Measurements from ENCODE around the gene SNPH.
"Not testable (repeated sequence)": the region's sequence is repeated elsewhere in the genome, so short reads cannot be mapped to it uniquely, and the experiment has no call there.

Gene SNPH

GRCh38 chr20:1337441-1337840, 71.3 kb downstream of the SNPH start:
- DNase-seq (ENCODE audit: low read depth in 2 of 2), result no peak

DNA sequence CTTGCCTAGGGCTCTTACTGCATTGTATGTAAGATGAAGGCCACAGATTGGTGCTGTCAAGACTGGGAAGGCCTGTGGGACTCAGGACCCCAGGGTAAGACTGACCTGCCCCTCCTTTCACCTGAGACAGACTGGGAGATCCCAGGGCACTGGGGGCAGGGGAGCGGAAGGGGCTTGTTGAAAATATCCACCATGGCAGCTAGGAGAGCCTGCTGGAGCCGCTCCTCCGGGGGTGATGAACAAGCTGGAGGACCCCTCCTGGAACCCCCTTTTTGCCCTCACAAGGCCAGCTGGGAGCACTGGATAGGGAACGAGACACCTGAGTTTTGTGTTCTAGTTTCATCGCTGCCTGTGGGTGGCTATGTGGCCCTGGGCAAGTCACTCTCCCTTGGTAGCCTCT, 72.0 kb downstream of the SNPH start:
- no peak for DNase-seq (ENCODE audit: low read depth in 2 of 2)

DNA sequence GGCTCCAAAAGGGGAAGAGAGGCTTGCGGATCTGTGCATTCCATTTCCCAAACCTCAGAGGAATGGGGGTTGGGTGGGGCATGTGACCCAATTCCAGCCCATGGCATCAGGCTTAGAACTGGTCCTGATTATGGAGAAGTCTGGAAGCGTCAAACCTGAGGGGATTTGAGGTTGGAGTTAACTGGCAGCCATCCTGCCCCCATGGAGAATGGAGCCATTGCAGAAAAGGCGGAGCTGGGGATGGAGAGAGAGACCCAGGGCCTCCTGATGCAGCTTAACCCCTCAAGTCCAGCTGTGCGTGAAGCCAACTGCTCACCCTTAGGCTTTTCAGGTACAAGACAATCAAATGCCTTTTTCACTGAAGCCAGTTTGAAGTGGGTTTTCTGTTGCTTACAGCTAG, 72.7 kb downstream of the SNPH start:
- no peak for DNase-seq (ENCODE audit: low read depth in 2 of 2)

GRCh38 chr20:1341561-1342265, 75.6 kb downstream of the SNPH start:
- no peak for DNase-seq (ENCODE audit: low read depth in 2 of 2)

GRCh38 chr20:1343446-1344124, 77.5 kb downstream of the SNPH start:
- not testable (repeated sequence) for DNase-seq (ENCODE audit: low read depth in 2 of 2)

DNA sequence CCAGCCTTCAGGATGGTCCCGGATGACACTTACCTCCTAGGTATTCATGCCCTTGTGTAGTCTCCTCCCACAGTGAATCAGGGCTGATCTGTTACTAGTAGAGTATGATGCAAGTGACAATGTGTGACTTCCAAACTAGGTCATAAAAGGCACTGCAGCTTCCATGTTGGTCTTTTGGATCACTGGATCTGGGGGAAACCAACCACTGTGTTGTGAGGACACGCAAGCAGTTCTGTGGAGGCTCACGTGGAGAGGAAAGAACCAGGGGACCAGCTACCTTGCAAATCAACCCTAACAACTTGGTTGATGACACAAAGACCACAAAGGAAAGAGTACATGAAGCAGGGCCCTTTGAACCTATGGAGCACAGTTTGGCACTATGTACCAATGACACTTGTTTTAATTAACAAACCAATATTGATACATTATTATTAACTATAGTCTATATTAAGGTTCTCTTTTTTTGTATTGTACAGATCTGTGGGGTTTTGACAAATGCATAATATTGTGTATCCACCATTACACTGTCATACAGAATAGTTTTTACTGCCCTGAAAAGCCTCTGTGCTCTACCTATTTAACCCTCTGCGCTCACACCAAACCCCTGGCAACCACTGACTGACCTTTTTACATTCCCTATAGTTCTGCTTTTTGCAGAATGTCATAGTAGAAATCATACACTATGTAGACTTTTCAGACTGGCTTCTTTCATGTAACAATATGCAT, 79.1 kb downstream of the SNPH start:
- DNase-seq (ENCODE audit: low read depth in 2 of 2), result no peak

- no peak for DNase-seq (ENCODE audit: low read depth in 2 of 2)
Observed at GRCh38 chr20:1345756-1346093, 79.6 kb downstream of the SNPH start.

GRCh38 chr20:1346315-1346969, 80.3 kb downstream of the SNPH start:
- DNase-seq (ENCODE audit: low read depth in 2 of 2), result no peak

GRCh38 chr20:1353956-1354355, 87.9 kb downstream of the SNPH start:
- DNase-seq (ENCODE audit: low read depth in 2 of 2), result no peak

DNA sequence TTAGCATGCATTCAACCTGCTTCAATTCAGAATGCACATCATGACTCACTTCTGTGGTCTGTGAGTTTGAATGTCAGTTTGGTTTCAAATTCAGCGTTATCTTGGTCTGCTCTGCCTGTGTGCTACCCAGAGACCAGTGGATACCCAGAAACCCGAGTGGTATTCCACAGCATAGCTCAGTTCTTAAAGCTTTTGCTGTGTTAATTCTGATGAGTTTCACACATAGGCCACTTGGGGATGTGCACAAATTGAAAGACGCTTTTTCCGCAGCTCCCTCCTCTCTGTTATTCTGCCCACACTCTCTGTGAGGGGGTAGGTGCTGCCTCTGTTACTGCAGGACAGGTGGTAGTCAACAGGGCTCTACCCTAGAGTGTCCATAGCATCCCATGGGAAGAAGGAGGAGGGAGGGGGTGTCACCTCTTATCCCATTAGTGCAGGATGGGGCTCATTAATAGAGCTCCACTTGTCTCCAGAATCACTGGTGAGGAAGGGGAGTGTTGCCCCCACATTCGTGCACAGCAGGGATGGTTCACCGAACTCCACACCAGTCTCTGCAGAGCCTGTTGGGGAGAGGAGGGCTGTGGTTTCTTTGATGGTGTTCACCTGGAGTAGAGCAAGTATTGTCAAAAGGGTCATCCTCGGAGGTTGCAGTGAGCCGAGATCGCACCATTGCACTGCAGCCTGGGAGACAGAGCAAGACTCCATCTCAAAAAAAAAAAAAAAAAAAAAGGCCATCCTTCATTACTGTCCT, 92.0 kb downstream of the SNPH start:
- no peak for DNase-seq (ENCODE audit: low read depth in 2 of 2)
